Neural cell (in vitro differentiated cells): ENCODE measurements around the gene MAP3K14. TPM values are rescaled to one million over a fixed set of nuclear protein-coding genes. Genes with fewer than 3 reads are reported as not detected.

Source experiments
- H2AFZ ChIP-seq: fragments of 200-600, 300-800 bp; sonication (generic), shearing (Covaris generic); 2 replicates; pipeline ENCODE4 v1.6.0; 2014; ENCODE audit warnings: low read depth, mild to moderate bottlenecking, antibody characterized with exemption, low read length, moderate library complexity
- H3F3A ChIP-seq: fragments of 200-600 bp; shearing (Covaris generic); 2 replicates; pipeline ENCODE4 v1.6.1; 2016; ENCODE audit warnings: mild to moderate bottlenecking, moderate library complexity, mixed read lengths, antibody characterized with exemption, low read length; ENCODE audit not compliant: insufficient read depth, poor library complexity, severe bottlenecking
- H3K27ac ChIP-seq: fragments of 200-600, 300-800 bp; sonication (generic), shearing (Covaris generic); 2 replicates; pipeline ENCODE4 v1.5.1; 2014; ENCODE audit warnings: mild to moderate bottlenecking, low read length, moderate library complexity
- H3K27me3 ChIP-seq: fragments of 300-800, 200-600 bp; sonication (generic), shearing (Covaris generic); 2 replicates; pipeline ENCODE4 v1.6.0; 2014; ENCODE audit warnings: mild to moderate bottlenecking, low read depth, low read length, moderate library complexity; ENCODE audit not compliant: insufficient read depth
- H3K36me3 ChIP-seq: fragments of 300-800, 200-600 bp; sonication (generic), shearing (Covaris generic); 2 replicates; pipeline ENCODE4 v1.5.1; 2014; ENCODE audit warnings: mild to moderate bottlenecking, antibody characterized with exemption, low read length, moderate library complexity; ENCODE audit not compliant: insufficient read depth
- H3K4me2 ChIP-seq: fragments of 300-800, 200-600 bp; sonication (generic), shearing (Covaris generic); 2 replicates; pipeline ENCODE4 v1.6.0; 2014; ENCODE audit warnings: mild to moderate bottlenecking, low read length
- H3K4me3 ChIP-seq: fragments of 300-800, 200-600 bp; sonication (generic), shearing (Covaris generic); 2 replicates; pipeline ENCODE4 v1.5.1; 2014; ENCODE audit warnings: mild to moderate bottlenecking, low read length, moderate library complexity
- H3K79me2 ChIP-seq: fragments of 200-600 bp; shearing (Covaris generic); replicated peaks from 2 replicates; pipeline ENCODE4 v1.6.0; 2014; ENCODE audit warnings: mild to moderate bottlenecking, low read length, moderate library complexity; ENCODE audit not compliant: insufficient read depth
- H3K9ac ChIP-seq: fragments of 300-800, 200-600 bp; sonication (generic), shearing (Covaris generic); 2 replicates; pipeline ENCODE4 v1.6.1; 2016; ENCODE audit warnings: mild to moderate bottlenecking, low read length, mixed read lengths
- H3K9me2 ChIP-seq: fragments of 200-600 bp; shearing (Covaris generic); 2 replicates; pipeline ENCODE4 v1.6.1; 2016; ENCODE audit warnings: mild to moderate bottlenecking, low read length, mixed read lengths; ENCODE audit not compliant: insufficient read depth
- H3K9me3 ChIP-seq: fragments of 200-600, 300-800 bp; sonication (generic), shearing (Covaris generic); 2 replicates; pipeline ENCODE4 v1.6.1; 2016; ENCODE audit warnings: mild to moderate bottlenecking, mixed run types, low read length, moderate library complexity, mixed read lengths
- H4K20me1 ChIP-seq: fragments of 200-600 bp; shearing (Covaris generic); 2 replicates; pipeline ENCODE4 v1.6.1; 2016; ENCODE audit warnings: mild to moderate bottlenecking, mixed run types; ENCODE audit not compliant: insufficient read depth
- CTCF ChIP-seq: fragments of 450-650 bp; IDR thresholded peaks from 2 replicates; pipeline ENCODE4 v1.5.1; 2014; ENCODE audit warnings: antibody characterized with exemption, mild to moderate bottlenecking, moderate library complexity; ENCODE audit not compliant: poor library complexity, severe bottlenecking
- EP300 ChIP-seq: fragments of 450-650 bp; conservative IDR thresholded peaks from 2 replicates; pipeline ENCODE4 v1.6.1; 2014; ENCODE audit warnings: antibody characterized with exemption, mild to moderate bottlenecking, moderate library complexity; ENCODE audit not compliant: poor library complexity, severe bottlenecking
- EZH2 ChIP-seq: fragments of 200-600, 300-800 bp; shearing (Covaris generic), sonication (generic); IDR thresholded peaks from 2 replicates; pipeline ENCODE4 v1.6.1; 2014; ENCODE audit warnings: antibody characterized with exemption, low read length, borderline replicate concordance, mild to moderate bottlenecking; ENCODE audit not compliant: insufficient read depth, poor library complexity, severe bottlenecking
- MXI1 ChIP-seq: fragments of 450-650 bp; conservative IDR thresholded peaks from 2 replicates; pipeline ENCODE4 v1.6.1; 2014; ENCODE audit warnings: antibody characterized with exemption, mild to moderate bottlenecking; ENCODE audit not compliant: poor library complexity, severe bottlenecking
- POLR2AphosphoS5 ChIP-seq: IDR thresholded peaks from 2 replicates; pipeline ENCODE4 v1.6.1; 2012
- RAD21 ChIP-seq: fragments of 450-650 bp; conservative IDR thresholded peaks from 2 replicates; pipeline ENCODE4 v1.6.1; 2014; ENCODE audit warnings: antibody characterized with exemption, mild to moderate bottlenecking, moderate library complexity
- REST ChIP-seq: IDR thresholded peaks from 2 replicates; pipeline ENCODE4 v1.6.1; 2012; ENCODE audit warnings: borderline replicate concordance
- SMC3 ChIP-seq: fragments of 450-650 bp; conservative IDR thresholded peaks from 2 replicates; pipeline ENCODE4 v1.6.1; 2014; ENCODE audit warnings: antibody characterized with exemption, mild to moderate bottlenecking, moderate library complexity; ENCODE audit not compliant: poor library complexity
- TAF1 ChIP-seq: IDR thresholded peaks from 2 replicates; pipeline ENCODE4 v1.6.1; 2012; ENCODE audit warnings: low read depth
- polyA plus RNA-seq: library from polyadenylated mRNA; depleted of rRNA; stranded (reverse); fragments of >200 nt; gene quantifications from 2 replicates; pipeline ENCODE4 v1.2.3, GENCODE V29; 2014

The MAP3K14 gene
- polyA plus RNA-seq, 1 donor from 2014 or later: 6.7 TPM

- Histone ChIP-seq H2AFZ (no peak overlapping the region), H3K79me2 (peaks cover 26% of the 10 kb centered on the region), H3K4me2 (no peak overlapping the region)
These were observed 2.7 kb downstream of the MAP3K14 start for GRCh38 chr17:45313996-45314740.

GRCh38 chr17:45313421-45313771, 3.4 kb downstream of the MAP3K14 start:
- H3K4me3 ChIP-seq: no peak overlapping the region
- no peak overlapping the region for H3K9ac ChIP-seq
- no peaks in the 10 kb centered on the region for H3K9me2 ChIP-seq
- H3K79me2 ChIP-seq: peaks cover 26% of the 10 kb centered on the region
- H3K4me2 ChIP-seq: no peak overlapping the region
- no peaks in the 10 kb centered on the region for H3K27me3 ChIP-seq
- H3F3A ChIP-seq: no peaks in the 10 kb centered on the region
- no peak for TF ChIP-seq EP300
- TF ChIP-seq SMC3: no peak
- H3K36me3 ChIP-seq: no peaks in the 10 kb centered on the region
- no peaks in the 10 kb centered on the region for H3K9me3 ChIP-seq
- no peak overlapping the region for H3K27ac ChIP-seq
- H4K20me1 ChIP-seq: no peaks in the 10 kb centered on the region
- H2AFZ ChIP-seq: no peak overlapping the region

More at GRCh38 chr17:45313996-45314740, 2.7 kb downstream of the MAP3K14 start:
- Histone ChIP-seq H3K27me3 (no peaks in the 10 kb centered on the region), H3K9ac (peak overlapping the region; percentile 29), H4K20me1 (no peaks in the 10 kb centered on the region), H3K36me3 (no peaks in the 10 kb centered on the region), H3K9me3 (no peaks in the 10 kb centered on the region), H3K27ac (no peak overlapping the region), H3K4me3 (peak overlapping the region; percentile 86), H3F3A (no peaks in the 10 kb centered on the region), H3K9me2 (no peaks in the 10 kb centered on the region)
- TF ChIP-seq EZH2 (no peak), RAD21 (no peak), POLR2AphosphoS5 (no peak), EP300 (no peak), MXI1 (no peak), SMC3 (no peak), CTCF (no peak), REST (no peak), TAF1 (no peak)
